ENCODE data around the gene MAN2C1.

MAN2C1 gene

DNA sequence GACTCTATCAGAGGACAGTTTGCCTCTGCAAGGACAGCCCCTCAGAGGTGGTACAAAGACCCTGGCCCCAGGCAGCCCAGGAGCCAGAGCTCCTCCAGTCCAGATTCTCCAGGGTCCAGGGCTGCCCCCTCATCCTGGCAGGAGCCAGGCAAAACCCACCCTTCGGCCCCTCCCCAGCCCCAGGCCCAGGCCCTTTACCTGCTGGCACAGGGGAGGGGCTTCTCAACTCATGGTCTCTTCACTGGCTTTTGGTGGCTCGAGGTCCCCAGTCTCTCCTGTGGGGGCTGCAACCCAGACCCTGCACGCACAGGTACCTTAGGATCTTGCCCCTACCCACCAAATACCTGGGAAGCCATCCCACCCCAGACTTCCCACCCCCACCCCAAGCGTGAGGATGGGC lies 13.0 kb downstream of the MAN2C1 start:
- TF ChIP-seq, protein P1, sequence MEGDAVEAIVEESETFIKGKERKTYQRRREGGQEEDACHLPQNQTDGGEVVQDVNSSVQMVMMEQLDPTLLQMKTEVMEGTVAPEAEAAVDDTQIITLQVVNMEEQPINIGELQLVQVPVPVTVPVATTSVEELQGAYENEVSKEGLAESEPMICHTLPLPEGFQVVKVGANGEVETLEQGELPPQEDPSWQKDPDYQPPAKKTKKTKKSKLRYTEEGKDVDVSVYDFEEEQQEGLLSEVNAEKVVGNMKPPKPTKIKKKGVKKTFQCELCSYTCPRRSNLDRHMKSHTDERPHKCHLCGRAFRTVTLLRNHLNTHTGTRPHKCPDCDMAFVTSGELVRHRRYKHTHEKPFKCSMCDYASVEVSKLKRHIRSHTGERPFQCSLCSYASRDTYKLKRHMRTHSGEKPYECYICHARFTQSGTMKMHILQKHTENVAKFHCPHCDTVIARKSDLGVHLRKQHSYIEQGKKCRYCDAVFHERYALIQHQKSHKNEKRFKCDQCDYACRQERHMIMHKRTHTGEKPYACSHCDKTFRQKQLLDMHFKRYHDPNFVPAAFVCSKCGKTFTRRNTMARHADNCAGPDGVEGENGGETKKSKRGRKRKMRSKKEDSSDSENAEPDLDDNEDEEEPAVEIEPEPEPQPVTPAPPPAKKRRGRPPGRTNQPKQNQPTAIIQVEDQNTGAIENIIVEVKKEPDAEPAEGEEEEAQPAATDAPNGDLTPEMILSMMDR (IDR thresholded peaks at IDR 0.05; ENCODE audit: unreplicated experiment in 3 of 3): no peak
- Mint-ChIP-seq H3K9me3 (no peaks in the 10 kb centered on the region), H3K36me3 (ENCODE audit: low read depth) (peaks cover 8% of the 10 kb centered on the region), H3K27ac (no peak overlapping the region), H3K4me1 (no peaks in the 10 kb centered on the region), H3K4me3 (no peak overlapping the region), H3K27me3 (ENCODE audit: low read depth) (no peaks in the 10 kb centered on the region)

DNA sequence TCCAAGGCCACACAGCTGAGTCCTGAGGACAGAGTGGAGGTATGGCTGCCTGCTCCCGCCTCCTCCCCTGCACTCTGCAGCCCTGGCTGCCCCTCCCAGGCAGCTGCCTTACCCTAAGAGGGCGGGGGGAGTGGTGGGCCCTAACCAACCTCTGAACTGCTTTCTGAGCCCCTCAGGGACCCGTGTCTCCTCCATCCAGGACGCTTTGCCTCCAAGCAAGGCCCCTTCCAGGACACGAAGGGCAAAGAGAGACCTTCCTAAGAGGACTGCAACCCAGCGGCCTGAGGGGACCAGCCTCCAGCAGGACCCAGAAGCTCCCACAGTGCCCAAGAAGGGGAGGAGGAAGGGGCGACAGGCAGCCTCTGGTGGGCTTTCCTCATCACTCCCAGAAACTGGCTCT lies 14.0 kb downstream of the MAN2C1 start:
- no peaks in the 10 kb centered on the region for H3K9me3 Mint-ChIP-seq
- no peak overlapping the region for H3K27ac Mint-ChIP-seq
- H3K4me1 Mint-ChIP-seq: no peaks in the 10 kb centered on the region
- H3K36me3 Mint-ChIP-seq (ENCODE audit: low read depth): peaks cover 6% of the 10 kb centered on the region
- H3K4me3 Mint-ChIP-seq: no peak overlapping the region
- H3K27me3 Mint-ChIP-seq (ENCODE audit: low read depth): no peaks in the 10 kb centered on the region
- TF ChIP-seq, protein P1 (IDR thresholded peaks at IDR 0.05; ENCODE audit: unreplicated experiment in 3 of 3): no peak

DNA sequence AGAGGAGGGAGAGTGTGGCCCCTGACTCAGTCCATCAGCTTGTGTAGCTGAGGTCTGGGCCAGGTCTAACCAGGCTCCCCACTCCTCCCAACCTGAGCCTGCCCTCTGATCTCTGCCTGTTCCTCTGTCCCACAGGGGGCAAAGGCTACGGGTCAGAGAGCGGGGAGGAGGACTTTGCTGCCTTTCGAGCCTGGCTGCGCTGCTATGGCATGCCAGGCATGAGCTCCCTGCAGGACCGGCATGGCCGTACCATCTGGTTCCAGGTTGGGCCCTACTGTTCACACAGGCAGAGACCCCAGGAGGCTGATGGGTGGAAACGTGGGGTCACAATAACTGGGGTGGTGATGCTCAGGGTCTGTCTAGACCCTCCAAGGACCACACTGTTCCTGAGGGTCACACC lies 14.8 kb downstream of the MAN2C1 start:
- Mint-ChIP-seq H3K4me1 (no peaks in the 10 kb centered on the region), H3K36me3 (ENCODE audit: low read depth) (peaks cover 6% of the 10 kb centered on the region), H3K9me3 (no peaks in the 10 kb centered on the region), H3K4me3 (no peak overlapping the region), H3K27ac (no peak overlapping the region), H3K27me3 (ENCODE audit: low read depth) (no peaks in the 10 kb centered on the region)
- TF ChIP-seq, protein P1 (IDR thresholded peaks at IDR 0.05; ENCODE audit: unreplicated experiment in 3 of 3): no peak

DNA sequence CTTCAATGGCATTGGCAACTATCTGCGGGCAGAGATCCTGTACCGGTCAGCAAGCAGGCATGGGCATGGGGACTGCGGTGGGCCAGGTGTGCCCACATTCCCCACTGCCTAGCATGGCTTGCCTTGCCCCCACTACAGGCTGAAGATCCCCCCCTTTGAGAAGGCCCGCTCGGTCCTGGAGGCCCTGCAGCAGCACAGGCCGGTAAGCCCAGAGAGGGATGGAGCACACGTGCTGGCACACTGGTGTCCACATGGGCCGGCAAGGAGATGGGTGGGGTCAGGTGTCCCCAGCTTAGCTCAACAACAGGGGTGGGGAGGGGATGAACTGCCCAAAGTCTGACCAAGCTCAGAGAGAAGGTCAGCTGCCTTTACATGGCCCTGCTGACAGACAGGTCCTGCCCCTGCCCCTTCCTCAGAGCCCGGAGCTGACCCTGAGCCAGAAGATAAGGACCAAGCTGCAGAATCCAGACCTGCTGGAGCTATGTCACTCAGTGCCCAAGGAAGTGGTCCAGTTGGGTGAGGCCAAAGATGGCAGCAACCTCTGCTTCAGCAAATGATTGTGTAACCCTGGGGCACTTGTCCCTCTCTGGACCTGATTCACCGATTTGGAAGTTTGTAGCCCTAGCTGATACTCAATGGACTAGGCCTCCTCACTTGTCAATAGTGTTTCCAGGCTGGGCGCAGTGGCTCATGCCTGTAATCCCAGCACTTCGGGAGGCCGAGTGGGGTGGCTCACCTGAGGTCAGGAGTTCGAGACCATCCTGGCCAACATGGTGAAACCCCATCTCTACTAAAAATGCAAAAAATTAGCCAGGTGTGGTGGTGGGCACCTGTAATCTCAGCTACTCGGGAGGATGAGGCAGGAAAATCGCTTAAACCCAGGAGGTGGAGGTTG lies 16.0 kb downstream of the MAN2C1 start:
- Mint-ChIP-seq H3K4me1 (no peaks in the 10 kb centered on the region), H3K27me3 (ENCODE audit: low read depth) (peaks cover 4% of the 10 kb centered on the region), H3K4me3 (no peak overlapping the region), H3K27ac (no peak overlapping the region), H3K9me3 (no peaks in the 10 kb centered on the region), H3K36me3 (ENCODE audit: low read depth) (peaks cover 6% of the 10 kb centered on the region)
- TF ChIP-seq, protein P1 (IDR thresholded peaks at IDR 0.05; ENCODE audit: unreplicated experiment in 3 of 3): no peak

DNA sequence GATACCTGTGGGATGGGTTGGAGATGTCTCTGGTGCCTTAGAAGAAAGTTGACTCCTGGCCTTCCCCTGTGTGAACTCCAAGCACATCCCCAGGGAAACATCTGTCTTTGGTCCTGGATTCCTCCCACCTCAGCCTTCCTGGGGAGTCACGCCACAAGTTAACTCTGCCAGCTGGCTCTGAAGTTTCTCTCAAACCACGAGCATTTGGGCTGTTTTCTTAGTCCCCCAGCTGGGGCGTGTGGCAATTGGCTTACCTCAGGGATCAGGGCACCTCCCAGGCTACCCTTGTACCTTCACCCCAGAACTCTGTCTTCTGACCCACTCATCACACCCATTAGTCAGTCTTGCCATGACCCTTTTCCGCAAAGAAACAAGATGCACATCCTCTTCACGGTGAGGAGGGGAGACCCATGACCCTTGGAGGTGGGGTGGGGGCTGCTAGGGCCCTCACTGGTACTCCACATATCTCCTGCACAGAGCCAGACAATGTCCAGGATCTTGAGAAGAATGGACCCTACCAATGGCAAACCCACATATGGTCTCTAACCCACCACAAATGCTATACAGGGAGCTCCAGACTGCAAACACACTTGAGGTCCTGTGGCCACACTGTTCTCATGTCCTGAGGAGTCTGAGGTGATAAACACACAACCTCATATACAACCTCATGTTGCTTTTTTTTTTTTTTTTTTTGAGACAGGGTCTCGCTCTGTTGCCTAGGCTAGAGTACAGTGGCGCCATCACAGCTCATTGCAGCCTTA lies 17.6 kb downstream of the MAN2C1 start:
- Mint-ChIP-seq H3K4me1 (no peaks in the 10 kb centered on the region), H3K27ac (no peak overlapping the region), H3K9me3 (no peaks in the 10 kb centered on the region), H3K36me3 (ENCODE audit: low read depth) (peaks cover 6% of the 10 kb centered on the region), H3K4me3 (peak overlapping the region; percentile 44 to 82 (median 68)), H3K27me3 (ENCODE audit: low read depth) (peaks cover 15% of the 10 kb centered on the region)
- TF ChIP-seq, protein P1 (IDR thresholded peaks at IDR 0.05; ENCODE audit: unreplicated experiment in 3 of 3): no peak
